Prostate gland (tissue), 2 donors: Measurements from ENCODE around the gene TMPRSS9.

Source experiments
- CTCF ChIP-seq, 4 experiments: fragments of 200-600 bp in 2 of 4; fragments of 450-650 bp in 2 of 4; sonication (generic) in 2 of 4; IDR thresholded peaks; 1 replicate in 3 of 4; 2 replicates in 1 of 4; pipeline ENCODE4 v1.5.1; 2016 to 2019; ENCODE audit warnings: antibody characterized with exemption in 4 of 4, mild to moderate bottlenecking in 2 of 4, moderate library complexity in 2 of 4
- POLR2A ChIP-seq: fragments of 450-650 bp; IDR thresholded peaks from one replicate; pipeline ENCODE4 v1.6.1; 2016; ENCODE audit warnings: antibody characterized with exemption, mild to moderate bottlenecking
- POLR2AphosphoS5 ChIP-seq: sonication (generic); formaldehyde crosslinking; IDR thresholded peaks from one replicate; pipeline ENCODE4 v1.6.1; 2017; ENCODE audit warnings: antibody characterized with exemption

- TF ChIP-seq CTCF (IDR thresholded peaks at IDR 0.05) (no peak), POLR2A (no peak), POLR2AphosphoS5 (no peak)
These were observed 47.1 kb upstream of the TMPRSS9 start for GRCh38 chr19:2312820-2313501.
